ENCODE measurements around the gene PARP15.

Gene PARP15

DNA sequence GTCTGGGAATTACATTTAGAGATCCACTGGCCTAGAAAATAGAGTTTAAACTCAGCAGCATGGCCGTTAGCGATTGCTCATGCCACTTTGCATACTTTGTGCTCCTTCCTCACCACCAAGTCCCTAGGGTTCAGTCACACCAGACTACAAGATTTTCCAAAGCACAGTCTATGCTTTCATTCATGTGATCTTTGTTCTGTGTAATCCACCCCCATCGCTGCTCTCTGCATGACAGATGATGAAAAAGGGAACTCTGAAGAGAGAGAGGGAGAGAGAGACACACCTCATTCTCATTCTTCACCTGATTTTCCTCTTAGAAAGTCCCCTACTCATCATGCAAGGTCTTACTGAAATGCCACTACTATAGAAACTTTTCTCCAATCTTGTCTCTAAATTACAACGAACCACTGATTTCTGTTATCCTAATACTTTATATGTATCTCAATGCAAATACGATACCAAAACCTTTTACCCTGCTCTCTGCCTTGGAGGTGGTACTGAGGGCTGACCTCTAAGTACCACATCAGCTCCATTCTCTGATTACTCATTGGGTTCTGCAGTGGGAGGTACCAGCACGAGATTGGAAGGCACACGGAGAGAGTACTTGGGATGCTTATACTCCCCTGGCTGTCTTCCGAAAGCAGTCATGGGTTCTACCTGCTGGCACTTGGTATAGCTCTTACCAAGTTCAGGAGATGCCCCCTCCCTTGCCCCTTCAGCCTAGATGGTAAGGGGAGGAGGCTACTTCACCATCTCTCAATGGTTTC, 1.1 kb upstream of the PARP15 start:
- no peak for DNase-seq

DNA sequence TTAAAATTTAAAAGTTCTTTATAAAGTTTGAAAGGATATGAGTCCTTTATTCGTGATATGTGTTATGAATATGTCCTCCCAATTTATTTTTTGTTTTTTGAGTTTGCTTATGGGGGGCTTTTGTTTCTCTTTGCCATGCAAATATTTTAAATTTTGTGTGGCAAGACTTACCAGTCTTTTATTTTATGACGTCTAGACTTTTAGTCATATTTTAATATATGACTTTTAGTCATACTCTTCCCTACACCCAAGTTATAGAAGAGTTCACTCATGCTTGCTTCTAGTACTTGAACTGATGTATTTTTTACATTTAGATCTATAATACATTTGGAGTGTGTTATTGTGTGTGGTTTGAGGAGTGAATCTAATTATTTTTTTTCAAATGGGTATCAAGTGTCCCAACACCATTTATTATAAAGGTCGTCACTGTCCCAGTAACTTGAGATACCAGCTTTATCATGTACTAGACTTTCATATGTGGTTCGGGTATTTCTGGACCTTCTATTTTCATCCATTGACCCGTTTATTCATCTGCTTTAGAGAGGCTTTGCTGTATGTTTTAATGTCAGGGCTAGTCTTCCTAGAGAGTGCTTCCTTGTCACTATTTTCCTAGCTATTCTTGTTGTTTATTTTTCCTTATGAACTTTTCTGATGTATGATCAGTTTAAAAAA, 755 bp downstream of the PARP15 start:
- no peak for DNase-seq

DNA sequence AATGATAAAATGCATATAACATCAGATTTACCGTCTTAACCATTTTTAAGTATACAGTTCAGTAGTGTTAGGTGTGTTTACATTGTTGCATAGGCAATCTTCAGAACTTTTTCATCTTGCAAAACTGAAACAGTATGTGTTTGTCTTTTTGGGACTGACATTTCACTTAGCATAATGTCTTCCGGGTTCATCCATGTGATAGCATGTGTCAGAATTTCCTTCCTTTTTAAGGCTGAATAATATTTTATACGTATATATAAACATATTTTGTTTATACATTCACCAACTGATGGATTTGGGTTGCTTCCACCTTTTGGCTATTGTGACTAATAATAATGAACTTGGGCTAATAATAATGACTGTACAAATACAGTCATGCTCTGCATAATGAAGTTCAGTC, 3.0 kb downstream of the PARP15 start:
- no peak for DNase-seq

DNA sequence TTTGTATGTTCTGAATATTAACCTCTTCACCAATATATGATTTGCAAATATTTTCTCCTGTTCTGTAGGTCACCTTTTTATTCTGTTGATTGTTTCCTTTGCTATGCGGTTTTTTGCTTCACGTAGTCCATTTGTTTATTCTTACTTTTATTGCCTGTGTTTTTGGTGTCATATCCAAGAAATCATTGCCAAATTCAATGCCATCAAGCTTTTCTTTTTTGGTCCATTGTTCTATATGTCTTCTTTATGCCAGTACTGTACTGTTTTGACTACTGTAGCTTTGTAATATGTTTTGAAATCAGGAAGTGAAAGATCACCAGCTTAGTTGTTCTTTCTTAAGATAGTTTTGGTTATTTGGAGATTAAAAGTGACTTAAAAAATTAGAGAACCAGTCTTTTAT, 4.2 kb downstream of the PARP15 start:
- DNase-seq = no peak

DNA sequence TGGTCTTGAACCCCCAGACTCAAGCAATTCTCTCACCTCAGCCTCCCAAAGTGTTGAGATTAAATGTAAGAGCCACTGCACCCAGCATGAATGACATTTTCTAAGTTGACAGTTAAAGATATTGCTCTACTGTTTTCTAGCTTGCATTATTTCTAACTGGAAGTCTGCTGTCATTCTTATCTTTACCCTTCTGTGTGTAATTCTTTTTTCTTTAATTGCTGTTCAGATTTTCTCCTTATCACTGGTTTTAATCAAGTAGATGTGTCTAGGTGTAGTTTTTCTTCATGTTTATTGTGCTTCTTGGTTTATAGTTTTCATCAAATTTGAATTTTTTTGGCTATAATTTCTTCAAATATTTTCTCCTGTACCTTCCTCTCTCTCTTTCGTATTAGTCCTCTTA, 4.9 kb downstream of the PARP15 start:
- no peak for DNase-seq

DNA sequence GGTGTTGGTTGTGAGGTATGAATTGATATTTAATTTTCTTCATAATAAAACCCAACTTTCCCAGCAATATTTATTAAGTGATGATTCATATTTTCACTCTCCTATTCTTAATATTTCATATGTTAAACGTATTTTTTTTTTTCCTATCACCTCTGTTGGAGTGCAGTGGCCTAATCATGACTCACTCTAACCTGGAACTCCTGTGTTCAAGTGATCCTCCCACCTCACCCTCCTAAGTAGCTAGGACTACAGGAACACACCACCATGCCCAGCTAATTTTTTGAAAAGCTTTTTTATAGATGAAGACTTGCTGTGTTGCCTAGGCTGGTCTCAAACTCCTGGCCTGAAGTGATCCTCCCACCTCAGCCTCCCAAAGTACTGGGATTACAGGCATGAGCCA, 8.6 kb downstream of the PARP15 start:
- no peak for DNase-seq

DNA sequence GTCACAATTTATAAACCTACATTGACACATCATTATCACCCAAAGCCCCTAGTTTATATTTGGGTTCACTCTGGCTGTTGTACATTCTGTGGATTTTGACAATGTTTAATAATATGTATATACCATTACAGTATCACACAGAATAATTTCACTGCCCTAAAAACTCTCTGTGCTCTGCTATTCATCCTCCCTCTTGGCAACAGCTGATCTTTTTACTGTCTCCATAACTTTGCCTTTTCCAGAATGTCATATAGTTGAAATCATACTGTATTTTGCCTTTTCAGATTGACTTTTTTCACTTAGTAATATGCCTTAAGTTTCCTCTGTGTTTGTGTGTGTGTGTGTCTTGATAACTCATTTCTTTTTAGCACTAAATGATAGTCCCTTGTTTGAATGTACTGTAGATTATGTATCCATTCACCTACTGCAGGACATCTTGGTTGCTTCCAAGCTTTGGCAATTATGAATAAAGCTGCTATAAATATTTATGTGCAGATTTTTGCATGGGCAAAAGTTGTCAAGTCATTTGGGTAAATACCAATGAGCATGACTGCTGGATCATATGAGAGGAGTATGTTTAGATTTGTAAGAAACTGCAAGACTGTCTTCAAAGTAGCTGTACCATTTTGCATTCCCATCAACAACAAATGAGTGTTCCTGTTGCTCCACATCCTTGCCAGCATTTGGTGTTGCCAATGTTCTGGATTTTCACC, 9.5 kb downstream of the PARP15 start:
- DNase-seq = no peak

DNA sequence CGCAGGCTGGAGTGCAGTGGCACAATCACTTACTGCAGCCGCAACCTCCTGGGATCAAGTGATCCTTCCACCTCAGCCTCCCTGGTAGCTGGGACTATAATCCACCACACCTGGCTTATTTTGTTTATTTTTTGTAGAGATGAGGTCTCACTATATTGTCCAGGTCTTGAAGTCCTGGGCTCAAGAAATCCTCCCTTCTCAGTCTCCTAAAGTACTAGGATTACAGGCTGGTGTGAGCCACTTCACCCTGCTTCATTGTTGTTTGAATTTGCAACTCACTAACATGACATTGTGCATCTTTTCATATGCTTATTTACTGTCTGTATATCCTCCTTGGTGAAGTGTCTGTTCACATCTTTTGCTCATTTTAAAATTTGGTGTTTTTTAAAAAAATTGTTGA, 10.1 kb downstream of the PARP15 start:
- DNase-seq = no peak

DNA sequence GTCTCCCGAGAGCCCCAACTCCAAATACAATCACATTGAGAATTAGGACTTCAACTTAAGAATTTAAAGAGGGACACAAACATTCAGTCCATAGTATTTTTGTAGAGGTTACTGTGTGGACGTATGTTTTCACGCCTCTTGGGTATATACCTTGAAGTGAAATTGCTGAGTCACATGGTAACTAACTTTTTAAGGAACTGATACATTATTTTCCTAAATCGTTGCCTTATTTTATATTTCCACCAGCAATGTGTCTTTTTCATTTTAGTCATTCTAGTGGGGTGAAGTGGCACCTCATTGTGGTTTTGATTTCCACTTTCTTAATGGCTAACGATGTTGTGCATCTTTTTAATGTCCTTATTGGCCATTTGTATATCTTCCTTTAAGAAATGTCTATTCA, 11.8 kb downstream of the PARP15 start:
- DNase-seq = no peak

DNA sequence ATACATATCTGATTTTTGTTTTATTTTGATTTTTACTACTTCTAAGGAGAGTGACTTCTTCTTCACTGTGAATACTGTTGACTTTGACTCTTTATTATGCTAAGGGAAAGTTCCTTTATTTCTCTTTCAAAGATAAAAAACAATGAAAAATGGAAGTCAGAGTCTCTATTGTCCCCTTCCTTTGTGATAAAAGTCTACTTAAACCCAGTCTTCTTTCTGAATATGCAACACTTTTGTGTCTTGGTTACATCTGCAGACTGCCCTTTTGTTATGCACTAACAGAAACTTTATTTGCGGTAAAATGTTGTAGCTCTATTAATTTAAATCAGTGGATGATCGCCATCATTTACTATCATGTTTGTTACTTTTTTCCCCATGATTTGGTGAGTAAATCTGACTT, 13.2 kb downstream of the PARP15 start:
- DNase-seq = no peak

DNA sequence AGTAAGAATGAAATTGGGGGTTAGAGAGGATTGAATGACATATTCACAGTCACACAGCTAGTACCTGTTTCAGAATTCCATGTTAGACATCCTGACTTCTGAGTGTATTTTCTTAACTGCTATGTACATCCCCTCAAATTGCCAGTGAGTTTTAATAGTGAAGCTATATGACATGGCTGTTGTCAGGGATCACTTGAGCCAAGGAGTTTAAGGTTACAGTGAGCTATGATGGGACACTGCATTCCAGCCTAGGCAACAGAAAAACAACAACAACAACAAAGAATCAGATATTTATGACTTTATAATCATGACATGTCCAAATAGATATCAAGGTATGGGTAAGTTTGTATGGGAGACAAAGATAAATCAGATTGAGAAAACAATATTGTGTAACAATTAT, 16.6 kb downstream of the PARP15 start:
- no peak for DNase-seq

DNA sequence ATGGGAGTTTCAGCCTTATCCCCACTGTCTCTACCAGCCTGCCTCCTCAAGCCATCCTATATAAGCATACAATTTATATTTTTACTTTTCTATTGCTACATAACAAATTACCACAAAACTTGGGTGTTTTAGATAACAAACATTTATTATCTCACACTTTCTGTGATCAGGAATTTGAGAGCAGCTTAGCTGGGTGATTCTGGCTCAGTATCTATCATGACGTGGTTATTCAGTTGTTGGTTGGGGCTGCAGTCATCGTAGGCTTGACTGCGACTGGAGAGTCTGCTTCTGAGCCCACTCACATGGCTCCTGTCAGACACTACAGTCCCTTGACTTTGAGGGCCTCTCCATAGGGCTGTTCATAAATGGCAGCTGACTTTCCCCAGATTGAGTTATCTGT, 20.7 kb downstream of the PARP15 start:
- no peak for DNase-seq

DNA sequence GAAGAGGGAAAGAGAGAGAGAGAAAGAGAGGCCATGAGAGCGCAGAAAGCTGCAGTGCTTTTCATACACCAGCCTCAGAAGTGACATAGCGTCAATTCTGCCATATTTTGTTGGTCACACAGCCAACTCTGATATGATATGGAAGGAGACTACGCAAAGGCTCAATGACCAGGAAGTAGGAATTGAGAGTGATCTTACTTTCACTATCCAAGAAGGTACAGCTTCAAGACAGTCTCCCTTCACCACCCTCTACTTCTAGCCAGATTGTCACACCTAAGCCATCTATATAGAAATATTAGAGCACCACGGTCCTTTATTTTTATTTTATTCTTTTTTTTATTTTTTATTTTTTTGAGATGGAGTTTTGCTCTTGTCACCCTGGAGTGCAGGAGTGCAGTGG, 21.1 kb downstream of the PARP15 start:
- DNase-seq = no peak

DNA sequence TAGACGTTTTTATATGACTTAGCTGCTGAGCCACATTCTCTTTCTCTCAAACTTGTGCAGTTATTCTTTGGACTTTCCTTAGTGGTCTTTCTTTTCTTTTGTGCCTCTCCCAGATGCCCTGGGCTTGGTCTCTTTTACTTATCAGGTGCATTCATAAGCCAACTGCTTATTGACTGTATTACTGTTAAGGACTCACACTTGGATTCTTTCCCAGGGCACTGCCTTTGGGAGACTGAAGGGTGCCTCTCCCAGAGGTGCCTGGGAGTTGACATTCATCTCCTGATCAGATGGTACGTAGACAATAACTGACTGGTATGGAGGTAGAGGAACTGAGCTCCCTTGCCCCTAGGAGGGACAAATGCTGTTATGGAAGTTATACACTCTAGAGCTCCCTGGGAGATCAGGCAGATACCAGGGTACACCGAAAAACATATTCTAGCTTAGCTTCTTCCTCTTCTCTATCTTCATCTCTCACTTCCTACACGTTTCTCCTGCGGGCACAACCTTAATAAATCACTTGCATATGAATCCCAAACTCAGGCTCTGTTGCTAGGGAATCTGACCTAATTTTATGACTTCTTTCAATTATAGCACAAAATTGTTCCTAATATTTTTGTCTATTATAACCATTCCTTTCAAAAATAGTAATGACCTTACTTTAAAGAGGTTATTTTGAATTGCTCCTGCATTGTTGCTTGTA, 24.7 kb downstream of the PARP15 start:
- DNase-seq = no peak

DNA sequence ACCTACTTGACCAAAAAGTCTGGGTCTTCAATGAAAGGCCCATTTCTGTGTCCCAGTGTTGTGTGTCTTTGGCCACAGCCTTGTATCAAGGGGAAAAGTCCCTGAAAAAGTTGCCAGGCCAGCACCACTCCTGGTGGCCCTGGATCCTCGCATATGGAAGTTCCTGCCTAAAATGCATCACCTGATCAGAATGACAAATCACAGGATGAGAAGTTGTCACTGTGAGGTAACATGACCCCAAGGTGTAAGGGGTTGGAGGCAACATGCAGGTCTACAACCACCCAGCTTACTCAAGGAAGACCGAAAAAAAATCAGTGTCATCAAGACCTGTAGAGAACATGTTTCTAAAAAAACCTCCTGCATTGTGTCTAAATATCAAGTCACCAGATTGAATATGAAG, 25.6 kb downstream of the PARP15 start:
- no peak for DNase-seq

DNA sequence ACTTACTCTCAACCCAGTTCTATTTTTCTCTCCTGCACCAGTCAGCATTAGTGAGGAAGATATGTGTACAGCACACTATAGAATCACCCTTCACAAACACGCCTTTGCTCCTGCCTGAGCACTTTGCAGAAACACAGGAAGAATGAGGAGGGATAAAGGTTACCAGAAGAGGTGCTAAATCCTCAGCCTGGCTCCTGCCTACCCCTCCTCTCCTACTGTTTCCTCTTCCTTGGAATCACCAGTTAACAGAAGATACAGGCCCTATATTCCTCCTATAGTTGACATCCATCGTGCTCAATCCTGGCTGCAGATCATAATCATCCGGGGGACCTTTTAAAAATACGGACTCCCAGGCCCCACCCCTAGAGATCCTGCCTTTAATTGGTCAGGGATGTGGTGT, 28.9 kb downstream of the PARP15 start:
- DNase-seq = no peak

DNA sequence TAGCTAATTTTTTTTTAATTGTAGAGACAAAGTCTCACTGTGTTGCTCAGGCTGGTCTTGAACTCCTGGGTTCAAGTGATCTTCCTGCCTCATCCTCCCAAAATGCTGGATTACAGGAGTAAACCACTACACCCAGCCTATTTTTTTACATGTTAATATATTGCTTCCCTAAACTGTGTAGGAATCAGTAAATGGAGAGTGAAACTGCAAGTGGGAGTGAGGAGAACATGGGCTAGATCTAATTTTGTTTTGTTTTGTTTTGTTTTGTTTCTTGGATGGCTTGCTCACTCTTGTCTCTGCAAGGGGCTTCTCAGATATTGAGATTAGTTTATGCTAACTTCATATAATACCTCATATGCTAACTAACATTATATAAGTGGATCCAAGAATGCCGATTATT, 31.5 kb downstream of the PARP15 start:
- DNase-seq = no peak

DNA sequence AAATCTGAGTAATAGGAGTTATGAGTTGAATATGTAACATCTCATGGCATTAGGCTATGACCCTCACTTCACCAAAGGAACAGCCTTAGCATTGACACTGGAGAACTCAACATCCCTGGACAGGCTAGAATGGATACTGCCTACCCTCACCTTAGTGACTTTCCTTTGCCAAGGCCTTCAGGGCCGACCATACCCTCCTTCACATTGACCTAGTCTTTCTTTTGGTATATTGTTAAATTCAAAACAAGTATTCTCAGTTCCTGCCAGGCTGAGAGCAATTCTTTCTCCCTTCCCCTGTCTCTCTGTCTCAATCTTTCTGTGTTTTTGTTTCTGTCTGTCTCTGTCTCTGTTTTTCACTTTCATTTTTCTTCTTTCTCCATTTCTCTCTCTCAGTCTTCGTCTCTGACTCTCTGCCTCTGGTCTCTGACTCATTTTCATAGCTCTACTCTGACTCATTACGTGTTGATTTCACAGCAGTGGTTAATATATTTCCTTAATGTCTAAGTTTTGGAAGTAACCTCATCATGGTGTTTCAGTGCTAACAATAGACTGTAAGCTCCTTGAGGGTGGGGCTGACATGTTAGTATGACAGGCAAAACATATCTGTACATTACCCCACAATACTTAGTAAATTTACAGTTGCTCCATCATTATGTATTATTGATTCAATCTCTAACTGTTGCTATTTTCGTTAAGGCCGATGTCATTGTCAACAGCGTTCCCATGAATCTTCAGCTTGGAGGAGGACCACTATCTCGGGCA, 32.5 kb downstream of the PARP15 start:
- no peak for DNase-seq

DNA sequence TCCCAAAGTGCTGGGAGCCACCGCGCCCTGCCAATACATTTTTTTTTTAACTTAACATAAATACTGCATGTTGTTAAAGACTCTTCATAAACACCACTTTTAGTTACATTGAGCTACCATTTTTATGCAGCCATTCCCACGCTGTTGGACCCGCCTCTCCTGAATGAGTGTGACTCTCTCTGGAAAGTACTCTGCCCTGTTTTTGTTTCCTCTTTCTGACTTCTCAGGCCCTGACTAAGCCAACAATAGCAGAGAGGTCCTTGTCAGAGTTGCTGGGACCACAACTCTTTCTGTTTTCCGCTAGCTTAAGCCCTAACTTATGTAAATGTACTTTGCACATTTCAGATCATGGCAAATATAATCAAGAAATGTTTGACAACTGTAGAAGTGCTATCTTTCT, 35.2 kb downstream of the PARP15 start:
- DNase-seq = no peak

DNA sequence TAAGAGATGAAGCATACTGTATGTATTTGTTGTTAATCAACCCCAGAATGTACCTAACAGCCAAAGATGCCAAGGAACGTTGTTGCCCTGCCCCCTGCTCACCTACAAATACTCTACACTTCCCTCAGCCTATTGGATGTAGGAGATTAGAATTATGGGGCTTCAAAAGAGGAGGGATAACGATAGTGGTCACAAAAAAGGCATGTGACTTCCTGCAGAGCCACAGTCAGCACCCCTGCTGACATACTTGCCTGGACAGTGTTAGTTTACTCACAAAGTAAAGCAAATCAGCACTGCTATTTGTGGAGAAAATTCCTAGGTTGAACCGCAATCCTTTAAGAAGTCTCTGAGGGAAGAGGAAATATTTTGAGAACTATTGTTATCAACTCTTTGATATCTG, 37.9 kb downstream of the PARP15 start:
- no peak for DNase-seq

DNA sequence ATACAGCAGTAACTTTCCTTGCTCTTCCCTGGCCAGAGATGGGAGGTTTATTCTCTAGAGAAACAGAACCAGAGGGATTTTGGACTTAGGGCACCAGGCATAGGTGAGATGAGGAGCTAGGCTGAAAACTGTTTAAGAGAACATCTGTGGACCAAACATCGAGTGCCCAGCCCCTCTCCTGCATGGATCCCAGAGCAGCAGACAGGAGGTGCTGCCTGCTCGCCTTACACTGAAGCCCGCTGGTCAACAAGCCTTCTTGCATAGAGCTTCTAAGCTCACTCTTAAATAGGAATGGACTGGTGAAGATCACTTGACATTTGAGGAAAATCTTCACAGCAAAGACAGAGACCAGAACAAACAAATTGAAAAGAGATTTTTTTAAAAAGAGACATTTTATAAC, 41.2 kb downstream of the PARP15 start:
- no peak for DNase-seq

DNA sequence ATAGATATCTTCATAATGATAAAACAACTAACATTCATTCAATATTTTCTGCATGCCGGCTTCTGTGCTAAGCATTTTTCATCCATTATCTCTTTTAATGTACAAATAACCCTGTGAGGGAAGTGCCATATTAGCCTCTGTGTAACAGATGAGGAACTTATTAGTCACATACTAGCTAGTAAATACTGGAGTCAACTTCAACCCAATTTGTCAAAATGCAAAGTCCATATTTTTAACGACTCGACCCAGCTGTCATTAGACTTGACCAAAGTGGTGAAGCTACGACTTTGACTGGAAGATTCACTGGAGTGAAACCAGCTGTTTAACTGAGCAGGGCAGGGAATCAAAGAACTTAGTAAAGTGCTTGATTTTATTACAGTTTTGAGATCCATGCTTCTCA, 41.6 kb downstream of the PARP15 start:
- no peak for DNase-seq

DNA sequence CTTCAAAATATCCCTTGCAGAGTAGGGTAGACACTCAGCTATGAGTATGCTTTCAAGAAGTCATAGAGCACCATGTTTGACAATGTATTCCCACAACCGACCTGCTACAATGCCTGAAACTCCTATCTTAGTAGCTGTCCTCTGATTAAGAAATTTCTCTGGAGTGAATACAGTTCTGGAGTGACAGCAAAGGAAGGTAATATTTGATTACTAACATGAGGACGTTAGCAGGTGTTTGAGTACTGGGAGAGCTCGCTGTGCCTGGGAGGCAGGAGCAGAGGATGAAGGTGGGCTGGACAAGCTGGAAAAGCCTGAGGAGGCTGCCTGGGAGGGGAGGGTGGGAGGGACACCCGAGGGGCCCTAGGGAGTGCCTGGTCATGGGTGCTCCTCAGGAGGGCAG, 42.9 kb downstream of the PARP15 start:
- DNase-seq = no peak
